ENCODE results near the gene LRP1B.
"Not testable (repeated sequence)": the region's sequence is repeated elsewhere in the genome, so short reads cannot be mapped to it uniquely, and the experiment has no call there.

The LRP1B gene

DNA sequence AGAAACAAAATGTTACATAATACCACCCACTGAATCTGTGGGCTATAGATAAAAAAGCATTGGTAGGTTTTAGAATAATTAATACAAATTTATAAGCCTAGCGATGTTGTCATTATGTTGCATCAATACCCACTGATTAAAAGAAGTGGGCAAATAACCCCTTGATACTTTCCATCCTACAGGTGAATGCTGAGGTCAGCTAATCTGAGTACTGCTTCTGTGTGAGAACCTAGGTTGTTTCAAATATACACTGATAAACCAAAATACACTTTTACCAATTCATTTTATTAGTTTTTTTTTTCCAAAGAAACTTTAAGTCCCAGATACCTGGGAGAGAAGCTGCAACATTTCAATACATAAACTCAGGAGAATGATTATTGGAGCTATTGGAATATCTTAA lies 948.6 kb downstream of the LRP1B start:
- H3K36me3 ChIP-seq (ENCODE audit: insufficient read depth, low read length), result no peaks in the 10 kb centered on the region
- H3K9ac ChIP-seq (ENCODE audit: low read length), result no peak overlapping the region
- no peaks in the 10 kb centered on the region for H3K4me1 ChIP-seq (ENCODE audit: insufficient read depth, low read length)
- H3K9me3 ChIP-seq (ENCODE audit: low read length), result no peaks in the 10 kb centered on the region
- H3K27ac ChIP-seq (ENCODE audit: low read depth, low read length), result no peak overlapping the region
- H3K4me3 ChIP-seq (ENCODE audit: low read depth in 1 of 2, low read length in 2 of 2), result no peak overlapping the region
- H3K27me3 ChIP-seq (ENCODE audit: control insufficient read depth in 1 of 2, insufficient read depth in 2 of 2, low read length in 2 of 2), result no peaks in the 10 kb centered on the region

DNA sequence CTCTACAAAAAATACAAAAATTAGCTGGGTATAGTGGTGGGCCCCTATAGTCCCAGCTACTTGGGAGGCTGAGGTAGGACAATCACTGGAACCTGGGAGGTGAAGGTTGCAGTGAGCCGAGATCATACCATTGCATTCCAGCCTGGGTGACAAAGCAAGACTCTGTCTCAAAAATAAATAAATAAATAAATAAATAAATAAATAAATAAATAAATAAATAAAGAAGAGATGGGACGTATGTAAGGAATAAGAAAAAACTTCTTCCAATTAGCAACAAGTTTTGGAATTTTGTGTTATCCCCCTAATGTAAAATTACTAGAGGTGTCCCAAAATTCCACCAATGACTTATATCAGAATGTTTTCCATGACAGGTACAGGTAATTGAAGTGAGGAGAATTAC lies 961.7 kb downstream of the LRP1B start:
- not testable (repeated sequence) for H3K36me3 ChIP-seq (ENCODE audit: insufficient read depth, low read length); H3K27me3 ChIP-seq (ENCODE audit: control insufficient read depth in 1 of 2, insufficient read depth in 2 of 2, low read length in 2 of 2); H3K9me3 ChIP-seq (ENCODE audit: low read length); H3K27ac ChIP-seq (ENCODE audit: low read depth, low read length); H3K4me3 ChIP-seq (ENCODE audit: low read depth in 1 of 2, low read length in 2 of 2); H3K4me1 ChIP-seq (ENCODE audit: insufficient read depth, low read length); H3K9ac ChIP-seq (ENCODE audit: low read length)

DNA sequence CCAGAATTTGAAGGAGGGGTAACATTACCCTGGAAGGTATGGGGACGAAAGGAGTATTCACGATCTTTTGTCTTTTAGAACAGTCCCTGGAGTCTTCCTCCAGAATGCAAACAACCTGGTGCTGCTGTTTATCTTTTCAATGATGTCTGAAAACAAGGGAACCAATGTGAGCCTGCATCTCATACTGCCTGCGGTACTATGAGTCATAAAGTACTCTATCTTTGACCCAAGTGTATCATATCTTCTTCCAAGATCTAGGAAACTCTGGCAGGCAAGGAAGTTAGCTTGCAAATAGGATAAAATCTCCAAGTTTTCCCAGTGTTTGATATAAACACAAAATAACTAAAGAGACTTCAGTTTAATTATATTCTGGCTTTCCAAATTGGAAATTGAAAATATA lies 968.5 kb downstream of the LRP1B start:
- no peak overlapping the region for H3K4me3 ChIP-seq (ENCODE audit: low read depth in 1 of 2, low read length in 2 of 2)
- no peaks in the 10 kb centered on the region for H3K9me3 ChIP-seq (ENCODE audit: low read length)
- H3K36me3 ChIP-seq (ENCODE audit: insufficient read depth, low read length), result no peaks in the 10 kb centered on the region
- no peak overlapping the region for H3K27ac ChIP-seq (ENCODE audit: low read depth, low read length)
- no peaks in the 10 kb centered on the region for H3K27me3 ChIP-seq (ENCODE audit: control insufficient read depth in 1 of 2, insufficient read depth in 2 of 2, low read length in 2 of 2)
- H3K4me1 ChIP-seq (ENCODE audit: insufficient read depth, low read length), result no peaks in the 10 kb centered on the region
- H3K9ac ChIP-seq (ENCODE audit: low read length), result no peak overlapping the region

DNA sequence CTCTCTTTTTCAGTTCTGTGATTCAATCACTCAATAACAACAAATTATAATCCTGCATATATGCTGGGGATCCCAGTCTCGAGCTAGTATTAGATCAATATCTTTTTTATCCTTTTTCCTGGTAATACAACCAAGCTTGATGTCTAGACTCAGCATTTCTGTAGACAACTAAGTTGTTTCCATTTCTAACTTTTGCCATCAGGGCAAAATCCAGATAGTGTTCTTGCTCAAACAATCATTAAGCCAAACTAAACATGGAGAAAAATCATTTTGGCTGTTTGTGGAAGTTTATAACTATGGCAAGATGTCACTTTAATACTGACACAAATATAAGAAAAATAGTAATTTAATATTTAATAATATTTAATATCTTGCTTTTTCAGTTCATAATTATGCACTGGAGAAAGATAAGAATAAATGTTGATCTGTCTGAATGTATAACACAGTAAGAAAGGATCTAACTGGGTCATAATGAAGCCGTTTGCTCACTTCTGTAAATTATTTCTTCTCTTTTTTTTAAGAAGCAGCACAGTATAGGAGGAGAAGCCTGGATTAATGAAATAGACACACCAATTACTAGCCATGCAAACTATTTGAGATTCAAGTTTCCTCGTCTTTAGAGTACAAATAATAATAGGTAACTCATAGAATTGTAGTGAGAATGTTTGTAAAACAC lies 979.1 kb downstream of the LRP1B start:
- no peaks in the 10 kb centered on the region for H3K4me1 ChIP-seq (ENCODE audit: insufficient read depth, low read length)

DNA sequence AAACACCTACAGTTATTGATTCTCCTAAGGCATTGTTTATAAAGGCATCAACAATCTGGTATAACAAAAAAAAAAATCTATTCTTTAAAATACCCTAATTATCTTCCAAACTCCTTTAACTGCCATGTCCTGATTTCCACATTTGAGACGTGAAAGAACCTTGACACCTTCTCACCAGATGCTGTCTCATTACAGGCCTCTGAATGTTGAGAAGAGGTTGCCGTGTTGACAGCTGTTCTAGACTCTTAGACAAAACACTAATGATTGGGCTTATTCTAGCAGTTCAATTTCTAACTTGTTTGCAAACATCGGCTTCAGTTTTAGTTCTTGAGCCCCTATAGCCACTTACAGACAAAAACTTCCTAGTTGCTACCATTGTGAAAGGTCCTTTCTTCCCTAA lies 988.8 kb downstream of the LRP1B start:
- H3K4me1 ChIP-seq (ENCODE audit: insufficient read depth, low read length), result no peaks in the 10 kb centered on the region
- H3K36me3 ChIP-seq (ENCODE audit: insufficient read depth, low read length), result no peaks in the 10 kb centered on the region
- H3K4me3 ChIP-seq (ENCODE audit: low read depth in 1 of 2, low read length in 2 of 2), result no peak overlapping the region
- H3K9me3 ChIP-seq (ENCODE audit: low read length), result no peaks in the 10 kb centered on the region
- no peak overlapping the region for H3K27ac ChIP-seq (ENCODE audit: low read depth, low read length)
- H3K27me3 ChIP-seq (ENCODE audit: control insufficient read depth in 1 of 2, insufficient read depth in 2 of 2, low read length in 2 of 2), result no peaks in the 10 kb centered on the region
- H3K9ac ChIP-seq (ENCODE audit: low read length), result no peak overlapping the region

More for the DNA sequence above, 979.1 kb downstream of the LRP1B start:
- Histone ChIP-seq H3K27me3 (ENCODE audit: control insufficient read depth in 1 of 2, insufficient read depth in 2 of 2, low read length in 2 of 2) (no peaks in the 10 kb centered on the region), H3K27ac (ENCODE audit: low read depth, low read length) (no peak overlapping the region), H3K4me3 (ENCODE audit: low read depth in 1 of 2, low read length in 2 of 2) (no peak overlapping the region), H3K36me3 (ENCODE audit: insufficient read depth, low read length) (no peaks in the 10 kb centered on the region), H3K9me3 (ENCODE audit: low read length) (no peaks in the 10 kb centered on the region), H3K9ac (ENCODE audit: low read length) (no peak overlapping the region)

DNA sequence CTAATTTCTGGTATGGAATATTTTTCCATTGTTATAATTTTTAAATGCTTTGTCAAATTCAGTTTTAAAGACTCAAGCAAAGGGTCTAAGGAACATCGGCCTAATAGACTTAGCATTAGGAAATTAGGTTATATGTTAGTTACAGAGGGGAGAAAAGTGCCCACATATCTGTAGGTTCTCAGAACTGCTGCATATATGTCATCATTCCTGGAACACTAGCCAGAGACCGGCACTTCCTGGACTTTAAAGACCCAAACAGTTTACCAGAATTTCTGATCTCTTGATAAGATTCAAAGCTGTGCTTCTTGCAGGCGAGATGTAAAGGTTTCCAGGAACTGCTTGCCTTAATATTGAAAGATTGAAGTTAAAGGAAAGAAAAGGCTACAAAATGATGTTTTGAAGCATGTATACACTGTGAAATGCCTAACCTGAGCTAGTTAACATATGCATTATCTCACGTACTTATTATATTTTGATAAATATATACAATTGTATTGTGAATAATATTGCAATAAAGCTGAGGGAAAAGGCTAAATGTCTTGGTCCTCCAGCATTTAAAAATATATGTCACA lies 993.6 kb downstream of the LRP1B start:
- Histone ChIP-seq H3K27ac (ENCODE audit: low read depth, low read length) (no peak overlapping the region), H3K27me3 (ENCODE audit: control insufficient read depth in 1 of 2, insufficient read depth in 2 of 2, low read length in 2 of 2) (no peaks in the 10 kb centered on the region), H3K4me1 (ENCODE audit: insufficient read depth, low read length) (no peaks in the 10 kb centered on the region), H3K9ac (ENCODE audit: low read length) (no peak overlapping the region), H3K36me3 (ENCODE audit: insufficient read depth, low read length) (no peaks in the 10 kb centered on the region), H3K4me3 (ENCODE audit: low read depth in 1 of 2, low read length in 2 of 2) (no peak overlapping the region), H3K9me3 (ENCODE audit: low read length) (no peaks in the 10 kb centered on the region)

DNA sequence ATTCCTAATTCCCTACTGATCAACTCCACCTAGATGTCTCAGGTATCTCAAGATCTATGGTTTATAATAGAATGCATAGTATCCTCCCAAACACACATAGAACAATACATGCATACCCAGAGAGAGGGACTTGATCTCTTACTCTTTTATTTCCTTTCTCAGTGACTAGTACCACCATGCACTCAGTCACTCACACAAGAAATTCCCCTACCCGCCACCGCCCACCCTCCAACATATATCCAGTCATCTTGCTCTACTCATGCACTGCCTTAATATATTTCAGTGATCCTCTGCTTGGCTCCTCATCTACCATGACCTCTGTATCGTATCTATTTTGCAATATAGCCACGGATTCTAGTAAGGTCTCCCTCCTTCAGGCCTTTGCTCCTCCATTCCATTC lies 996.9 kb downstream of the LRP1B start:
- Histone ChIP-seq H3K36me3 (ENCODE audit: insufficient read depth, low read length) (no peaks in the 10 kb centered on the region), H3K4me3 (ENCODE audit: low read depth in 1 of 2, low read length in 2 of 2) (no peak overlapping the region), H3K4me1 (ENCODE audit: insufficient read depth, low read length) (no peaks in the 10 kb centered on the region), H3K9ac (ENCODE audit: low read length) (no peak overlapping the region), H3K27me3 (ENCODE audit: control insufficient read depth in 1 of 2, insufficient read depth in 2 of 2, low read length in 2 of 2) (no peaks in the 10 kb centered on the region), H3K9me3 (ENCODE audit: low read length) (no peaks in the 10 kb centered on the region), H3K27ac (ENCODE audit: low read depth, low read length) (no peak overlapping the region)

DNA sequence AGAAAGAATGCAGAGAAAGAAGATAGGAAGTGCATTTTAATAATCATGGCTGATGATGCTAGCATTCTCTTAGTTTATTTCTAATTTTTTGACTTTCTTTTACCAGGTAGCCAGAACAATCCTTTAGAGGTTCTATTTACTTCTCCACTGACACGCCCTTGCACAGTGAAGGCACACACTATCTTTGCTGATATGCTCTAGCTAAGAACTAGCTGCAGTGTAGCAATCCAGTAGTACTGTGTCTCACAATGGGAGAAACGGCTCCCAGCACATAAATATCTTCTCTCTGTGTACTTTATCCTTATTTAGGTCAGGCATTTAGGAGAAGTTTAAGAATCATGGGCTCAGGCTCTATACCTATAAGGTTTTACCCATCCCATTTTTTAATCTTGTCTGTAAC lies 1005.4 kb downstream of the LRP1B start:
- Histone ChIP-seq H3K4me3 (ENCODE audit: low read depth in 1 of 2, low read length in 2 of 2) (no peak overlapping the region), H3K4me1 (ENCODE audit: insufficient read depth, low read length) (no peaks in the 10 kb centered on the region), H3K9ac (ENCODE audit: low read length) (no peak overlapping the region), H3K36me3 (ENCODE audit: insufficient read depth, low read length) (no peaks in the 10 kb centered on the region), H3K27me3 (ENCODE audit: control insufficient read depth in 1 of 2, insufficient read depth in 2 of 2, low read length in 2 of 2) (no peaks in the 10 kb centered on the region), H3K27ac (ENCODE audit: low read depth, low read length) (no peak overlapping the region), H3K9me3 (ENCODE audit: low read length) (no peaks in the 10 kb centered on the region)

DNA sequence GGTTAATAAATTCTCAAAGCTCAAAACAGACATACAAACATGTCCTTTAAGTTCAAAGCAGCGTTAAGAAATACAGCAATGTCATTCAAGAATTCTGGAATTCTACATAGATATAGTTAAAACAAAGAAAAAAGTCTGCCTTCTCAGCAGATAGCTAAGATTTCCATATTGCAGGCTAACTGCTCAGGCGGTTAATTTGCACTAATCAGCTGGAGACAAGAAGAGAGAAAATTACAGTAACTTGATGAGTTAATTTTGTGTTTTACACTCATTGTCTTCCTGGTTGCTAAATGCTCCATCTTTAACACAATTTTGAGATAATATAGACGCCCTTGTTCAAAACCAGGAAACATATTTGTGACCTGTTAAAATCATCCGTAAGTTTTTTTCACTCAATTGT lies 1012.0 kb downstream of the LRP1B start:
- Histone ChIP-seq H3K4me1 (ENCODE audit: insufficient read depth, low read length) (no peaks in the 10 kb centered on the region), H3K27ac (ENCODE audit: low read depth, low read length) (no peak overlapping the region), H3K4me3 (ENCODE audit: low read depth in 1 of 2, low read length in 2 of 2) (no peak overlapping the region), H3K9ac (ENCODE audit: low read length) (no peak overlapping the region), H3K36me3 (ENCODE audit: insufficient read depth, low read length) (no peaks in the 10 kb centered on the region), H3K27me3 (ENCODE audit: control insufficient read depth in 1 of 2, insufficient read depth in 2 of 2, low read length in 2 of 2) (no peaks in the 10 kb centered on the region), H3K9me3 (ENCODE audit: low read length) (no peaks in the 10 kb centered on the region)

DNA sequence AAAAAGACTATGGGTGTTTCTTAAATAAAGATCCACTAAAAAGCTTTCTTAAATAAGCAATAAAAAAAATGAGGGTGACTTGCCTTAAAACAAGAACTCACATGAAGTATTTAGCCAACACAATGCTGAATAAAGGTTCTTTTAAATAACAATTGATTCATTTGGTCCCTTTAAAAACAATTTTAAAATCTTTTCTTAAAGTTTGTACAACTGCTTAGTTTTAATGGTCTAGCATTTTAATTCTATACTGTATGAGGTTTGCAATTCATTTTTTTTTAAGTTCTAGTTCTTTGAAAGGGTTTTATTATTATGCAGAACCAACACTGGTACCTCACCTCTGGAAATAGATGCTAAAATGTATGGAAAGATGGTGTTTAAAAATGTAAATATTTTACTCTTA lies 1017.5 kb downstream of the LRP1B start:
- H3K4me1 ChIP-seq (ENCODE audit: insufficient read depth, low read length), result no peaks in the 10 kb centered on the region
- no peaks in the 10 kb centered on the region for H3K9me3 ChIP-seq (ENCODE audit: low read length)
- no peak overlapping the region for H3K9ac ChIP-seq (ENCODE audit: low read length)
- no peak overlapping the region for H3K27ac ChIP-seq (ENCODE audit: low read depth, low read length)
- no peaks in the 10 kb centered on the region for H3K36me3 ChIP-seq (ENCODE audit: insufficient read depth, low read length)
- no peak overlapping the region for H3K4me3 ChIP-seq (ENCODE audit: low read depth in 1 of 2, low read length in 2 of 2)
- no peaks in the 10 kb centered on the region for H3K27me3 ChIP-seq (ENCODE audit: control insufficient read depth in 1 of 2, insufficient read depth in 2 of 2, low read length in 2 of 2)

DNA sequence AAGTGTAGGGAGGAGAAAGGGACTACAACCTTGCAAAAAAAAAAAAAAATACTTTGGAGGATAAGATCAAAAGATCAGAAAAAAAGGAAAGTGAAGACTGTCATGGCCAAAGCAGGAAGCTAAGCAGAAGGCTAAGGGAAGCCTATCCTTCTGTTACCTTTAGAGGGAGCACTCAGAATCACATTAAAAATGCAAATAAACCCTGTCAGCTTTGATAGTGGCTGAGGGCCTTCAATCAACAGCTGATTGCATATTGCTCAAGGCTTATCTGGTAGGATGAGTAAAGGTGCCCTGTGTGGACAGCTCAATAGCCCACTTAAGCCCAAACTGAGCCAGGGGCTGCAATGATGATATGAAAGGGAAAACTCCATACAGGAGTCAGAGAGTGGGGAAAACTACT lies 1021.2 kb downstream of the LRP1B start:
- H3K9me3 ChIP-seq (ENCODE audit: low read length), result no peaks in the 10 kb centered on the region
- H3K9ac ChIP-seq (ENCODE audit: low read length), result no peak overlapping the region
- H3K4me1 ChIP-seq (ENCODE audit: insufficient read depth, low read length), result no peaks in the 10 kb centered on the region
- no peaks in the 10 kb centered on the region for H3K27me3 ChIP-seq (ENCODE audit: control insufficient read depth in 1 of 2, insufficient read depth in 2 of 2, low read length in 2 of 2)
- no peaks in the 10 kb centered on the region for H3K36me3 ChIP-seq (ENCODE audit: insufficient read depth, low read length)
- H3K27ac ChIP-seq (ENCODE audit: low read depth, low read length), result no peak overlapping the region
- H3K4me3 ChIP-seq (ENCODE audit: low read depth in 1 of 2, low read length in 2 of 2), result no peak overlapping the region

DNA sequence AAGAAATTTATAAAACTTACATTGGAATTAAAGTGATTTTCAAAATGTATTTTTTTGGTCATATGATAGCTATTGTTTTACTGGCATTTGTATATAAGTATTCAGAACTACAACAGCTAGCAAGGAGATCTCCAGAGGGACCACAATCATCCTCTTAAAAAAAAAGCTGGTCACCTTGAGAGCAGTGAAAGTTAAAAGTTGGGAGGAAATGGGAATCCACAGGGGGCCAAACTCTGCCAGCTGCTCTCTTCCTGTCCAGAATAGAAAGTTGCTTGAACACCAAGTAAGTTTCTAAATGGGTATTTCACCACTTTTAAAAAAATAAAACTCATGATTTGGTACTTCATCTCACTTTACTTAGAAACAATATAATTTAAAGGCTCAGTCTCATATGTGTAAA lies 1025.1 kb downstream of the LRP1B start:
- no peak overlapping the region for H3K9ac ChIP-seq (ENCODE audit: low read length)
- H3K4me1 ChIP-seq (ENCODE audit: insufficient read depth, low read length), result no peaks in the 10 kb centered on the region
- H3K9me3 ChIP-seq (ENCODE audit: low read length), result no peaks in the 10 kb centered on the region
- H3K27ac ChIP-seq (ENCODE audit: low read depth, low read length), result no peak overlapping the region
- H3K36me3 ChIP-seq (ENCODE audit: insufficient read depth, low read length), result no peaks in the 10 kb centered on the region
- H3K27me3 ChIP-seq (ENCODE audit: control insufficient read depth in 1 of 2, insufficient read depth in 2 of 2, low read length in 2 of 2), result no peaks in the 10 kb centered on the region
- no peak overlapping the region for H3K4me3 ChIP-seq (ENCODE audit: low read depth in 1 of 2, low read length in 2 of 2)
